Right lobe of liver (tissue), 6 donors: ENCODE data around the gene TMEM222. TPM values are rescaled to one million over a fixed set of nuclear protein-coding genes. Genes with fewer than 3 reads are reported as not detected.

ENCODE experiments used
- ATAC-seq, 4 donors: fragments of 200-7000 bp; cut with Tn5 transposase; one replicate each; pipeline ENCODE4 v1.9.1; 2020; ENCODE audit warnings: mild to moderate bottlenecking in 4 of 4, moderate library complexity in 4 of 4
- DNase-seq, 3 donors: peaks; one replicate each; pipeline ENCODE4 v3.0.0-alpha.2; 2020
- H3K27ac ChIP-seq, 3 donors: fragments of 200-600 bp; one replicate each; pipeline ENCODE4 v1.8.0; 2022
- H3K27me3 ChIP-seq, 2 donors: fragments of 200-600 bp; one replicate each; pipeline ENCODE4 v1.8.0; 2022
- H3K36me3 ChIP-seq, 4 donors: fragments of 200-600 bp; sonication (generic) in 1 of 4; one replicate each; pipeline versions ENCODE4 v1.5.1 to v1.8.0; 2017 to 2022; ENCODE audit warnings: control low read depth in 1 of 4
- H3K4me1 ChIP-seq, 4 donors: fragments of 200-600 bp; sonication (generic) in 1 of 4; one replicate each; pipeline versions ENCODE4 v1.5.1 to v1.8.0; 2017 to 2022; ENCODE audit warnings: control low read depth in 1 of 4
- H3K4me3 ChIP-seq, 3 donors: fragments of 200-600 bp; one replicate each; pipeline ENCODE4 v1.8.0; 2022
- H3K9me3 ChIP-seq, 4 donors: fragments of 200-600 bp; sonication (generic) in 1 of 4; one replicate each; pipeline versions ENCODE4 v1.5.1 to v1.8.0; 2017 to 2022; ENCODE audit warnings: control low read depth in 1 of 4
- POLR2A ChIP-seq: fragments of 450-650 bp; IDR thresholded peaks from one replicate; pipeline ENCODE4 v1.6.1; 2017; ENCODE audit warnings: antibody characterized with exemption, mild to moderate bottlenecking
- WGBS: methylation state at CpG from one replicate; pipeline ENCODE4 v1.1.6; 2018; ENCODE audit warnings: low coverage, low lambda C conversion rate; ENCODE audit not compliant: insufficient coverage; ENCODE audit errors: missing lambda C conversion rate; 5-methylcytosine and 5-hydroxymethylcytosine counted together
- intact Hi-C, 2 donors: fragments of 100-400 bp; cut with DNase I; formaldehyde crosslinking; loops; one replicate each; pipeline versions ENCODE4 v1.11.2 to v1.14.1; 2022
- total RNA-seq, 6 experiments: library from RNA; depleted of rRNA in 2 of 6; stranded (reverse); fragments of >200 nt in 2 of 6; fragmentation: NEBNext Ultra II Directional in 3 of 6; extraction: Animal tissue kit (Norgen Biotek cat#: 25700) in 3 of 6; gene quantifications; one replicate each; pipeline versions ENCODE4 v1.1.0 to v1.2.4, GENCODE V29; 2016 to 2023
- TF ChIP-seq, protein P1 (sequence below), 4 donors: fragments of 200-600 bp in 3 of 4; fragments of 450-650 bp in 1 of 4; IDR thresholded peaks; one replicate each; pipeline versions ENCODE4 v1.5.1 to v1.8.0; 2016 to 2022; ENCODE audit warnings: antibody characterized with exemption in 4 of 4, mild to moderate bottlenecking in 2 of 4
- donor health status: DM: no; HTN: yes; CAD: no.
- donor health status: DM: no; HTN: no; CAD: no.
- donor health status: DM: no; HTN: no; CAD: no.
- donor health status: DM: no; HTN: yes; CAD: no.
- donor health status: DM: no; HTN: yes; CAD: no.

TMEM222 gene
- total RNA-seq, 6 experiments from 2014 or later, result 15.1 to 22.6 (median 19.1) TPM

DNA sequence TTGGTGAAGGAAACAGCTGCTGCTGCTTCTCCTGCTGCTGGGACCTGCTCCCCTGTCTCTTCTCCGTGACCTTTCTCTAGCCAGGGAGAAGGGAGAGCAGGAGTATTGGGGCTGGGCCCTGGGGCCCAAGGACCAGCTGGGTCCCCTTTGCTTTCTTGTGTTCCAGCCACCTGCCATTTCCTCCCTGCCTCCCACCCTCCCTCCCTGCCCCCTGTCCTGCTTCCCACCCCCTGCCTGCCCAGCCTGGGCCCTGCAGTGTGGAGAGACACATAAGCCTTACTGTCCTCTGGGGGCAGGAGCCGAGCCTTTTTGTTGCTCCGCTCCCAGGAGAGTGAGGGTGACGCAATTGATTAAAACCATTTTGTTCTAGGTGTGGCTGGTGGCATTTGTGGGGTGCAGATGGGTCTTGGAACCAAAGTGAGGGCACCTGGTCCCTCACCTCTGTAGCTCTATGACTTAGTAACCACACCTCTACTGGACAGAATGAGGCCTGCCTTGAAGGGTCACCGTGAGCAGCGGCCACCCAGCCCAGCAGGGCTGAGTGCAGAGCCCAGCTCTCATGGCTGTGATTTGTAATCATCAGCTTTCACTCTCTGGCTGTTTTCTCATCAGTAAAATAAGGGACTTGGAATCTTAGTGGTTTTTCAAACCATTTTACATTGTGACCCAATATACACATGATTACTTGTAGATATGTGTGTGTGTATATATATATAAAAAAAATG, 13.9 kb upstream of the TMEM222 start:
- no peaks in the 10 kb centered on the region for H3K27me3 ChIP-seq
- intact Hi-C loops, result no loop called here

DNA sequence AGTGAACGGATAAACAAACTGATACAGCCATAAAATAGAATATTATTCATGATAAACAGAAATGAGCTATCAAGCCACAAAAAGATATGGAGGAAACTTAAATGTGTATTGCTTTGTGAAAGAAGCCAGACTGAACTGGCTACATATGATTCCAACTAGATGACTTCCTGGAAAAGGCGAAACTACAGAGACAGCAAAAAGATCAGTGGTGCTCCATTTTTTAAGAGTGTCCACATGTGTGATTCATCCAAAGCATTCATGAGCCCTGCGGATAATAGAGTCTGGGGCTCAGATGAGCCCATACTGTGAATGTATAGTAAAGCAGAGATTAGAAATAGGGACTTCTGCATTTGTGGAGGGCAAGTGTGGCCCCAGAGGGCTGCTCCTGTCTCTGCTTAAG, 7.8 kb upstream of the TMEM222 start:
- no peaks in the 10 kb centered on the region for H3K36me3 ChIP-seq
- H3K27me3 ChIP-seq, result no peaks in the 10 kb centered on the region
- no peaks in the 10 kb centered on the region for H3K4me1 ChIP-seq
- intact Hi-C loops, result no loop called here
- no peak overlapping the region for H3K4me3 ChIP-seq
- no peaks in the 10 kb centered on the region for H3K9me3 ChIP-seq
- WGBS, result 63% methylated on average over 3 of the region's 3 CpGs
- DNase-seq (no peak), ATAC-seq (no peak)
- no peak for TF ChIP-seq POLR2A
- TF ChIP-seq, protein P1, sequence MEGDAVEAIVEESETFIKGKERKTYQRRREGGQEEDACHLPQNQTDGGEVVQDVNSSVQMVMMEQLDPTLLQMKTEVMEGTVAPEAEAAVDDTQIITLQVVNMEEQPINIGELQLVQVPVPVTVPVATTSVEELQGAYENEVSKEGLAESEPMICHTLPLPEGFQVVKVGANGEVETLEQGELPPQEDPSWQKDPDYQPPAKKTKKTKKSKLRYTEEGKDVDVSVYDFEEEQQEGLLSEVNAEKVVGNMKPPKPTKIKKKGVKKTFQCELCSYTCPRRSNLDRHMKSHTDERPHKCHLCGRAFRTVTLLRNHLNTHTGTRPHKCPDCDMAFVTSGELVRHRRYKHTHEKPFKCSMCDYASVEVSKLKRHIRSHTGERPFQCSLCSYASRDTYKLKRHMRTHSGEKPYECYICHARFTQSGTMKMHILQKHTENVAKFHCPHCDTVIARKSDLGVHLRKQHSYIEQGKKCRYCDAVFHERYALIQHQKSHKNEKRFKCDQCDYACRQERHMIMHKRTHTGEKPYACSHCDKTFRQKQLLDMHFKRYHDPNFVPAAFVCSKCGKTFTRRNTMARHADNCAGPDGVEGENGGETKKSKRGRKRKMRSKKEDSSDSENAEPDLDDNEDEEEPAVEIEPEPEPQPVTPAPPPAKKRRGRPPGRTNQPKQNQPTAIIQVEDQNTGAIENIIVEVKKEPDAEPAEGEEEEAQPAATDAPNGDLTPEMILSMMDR (IDR thresholded peaks at IDR 0.05), result no peak
- H3K27ac ChIP-seq, result no peak overlapping the region

More for the DNA sequence above, 13.9 kb upstream of the TMEM222 start:
- Histone ChIP-seq H3K27ac (no peak overlapping the region), H3K4me3 (no peak overlapping the region), H3K9me3 (no peaks in the 10 kb centered on the region), H3K4me1 (no peaks in the 10 kb centered on the region), H3K36me3 (peaks cover 0 to 13% (median 1%) of the 10 kb centered on the region in 4 donors)
- DNase-seq, result no peak
- 91% methylated on average over 3 of the region's 6 CpGs for WGBS
- peak in 1 of 4 donors; percentile 15 for ATAC-seq
- TF ChIP-seq, protein P1 (IDR thresholded peaks at IDR 0.05), result no peak
- TF ChIP-seq POLR2A, result no peak

DNA sequence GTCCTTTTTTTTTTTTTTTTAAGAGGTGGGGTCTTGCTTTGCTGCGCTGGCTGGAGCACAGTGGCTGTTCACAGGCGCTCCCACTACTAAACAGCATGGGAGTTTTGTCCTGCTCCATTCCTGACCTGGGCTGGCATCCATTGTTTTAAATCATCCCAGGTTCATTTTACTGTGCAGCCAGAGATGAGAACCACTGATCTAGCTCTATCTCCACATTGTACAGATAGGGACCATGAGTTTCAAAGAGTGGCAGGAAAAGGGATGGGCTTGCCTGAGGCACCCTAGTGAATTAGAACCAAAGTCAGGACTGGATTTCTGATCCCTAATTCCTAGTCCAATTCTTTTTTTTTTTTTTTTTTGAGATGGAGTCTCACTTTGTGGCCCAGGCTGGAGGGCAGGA, 7.2 kb upstream of the TMEM222 start:
- no peaks in the 10 kb centered on the region for H3K9me3 ChIP-seq
- H3K27me3 ChIP-seq, result no peaks in the 10 kb centered on the region
- no peak overlapping the region for H3K27ac ChIP-seq
- TF ChIP-seq POLR2A, result no peak
- TF ChIP-seq, protein P1 (IDR thresholded peaks at IDR 0.05), result no peak
- H3K36me3 ChIP-seq, result no peaks in the 10 kb centered on the region
- no peaks in the 10 kb centered on the region for H3K4me1 ChIP-seq
- no peak for ATAC-seq
- WGBS, result no CpG with 5 or more reads among the region's 2 CpGs
- no peak overlapping the region for H3K4me3 ChIP-seq
- DNase-seq, result no peak
- intact Hi-C loops, result no loop called here

DNA sequence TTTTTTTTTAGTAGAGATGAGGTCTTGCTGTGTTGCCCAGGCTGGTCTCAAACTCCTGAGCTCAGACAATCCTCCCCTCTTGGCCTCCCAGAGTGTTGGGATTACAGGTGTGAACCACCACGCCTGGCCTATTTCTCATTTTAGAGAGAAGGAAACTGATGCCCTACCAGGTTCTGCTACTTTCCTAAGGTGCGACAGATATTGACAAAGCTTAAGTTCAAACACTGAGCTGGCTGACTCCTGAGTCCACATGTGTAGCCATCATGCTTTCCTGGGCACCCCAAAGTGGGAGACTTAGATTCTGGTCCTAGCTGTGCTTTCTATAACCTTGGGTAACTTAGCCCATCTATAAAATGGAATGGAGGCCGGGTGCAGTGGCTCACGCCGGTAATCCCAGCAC, 5.1 kb upstream of the TMEM222 start:
- H3K4me3 ChIP-seq, result no peak overlapping the region
- no peak for TF ChIP-seq POLR2A
- TF ChIP-seq, protein P1 (IDR thresholded peaks at IDR 0.05), result no peak
- no peak overlapping the region for H3K27ac ChIP-seq
- no peak for ATAC-seq
- no peaks in the 10 kb centered on the region for H3K9me3 ChIP-seq
- H3K36me3 ChIP-seq, result no peaks in the 10 kb centered on the region
- 90% methylated on average over 2 of the region's 5 CpGs for WGBS
- no peaks in the 10 kb centered on the region for H3K27me3 ChIP-seq
- no peak for DNase-seq
- peaks cover 0 to 4% (median 0%) of the 10 kb centered on the region in 4 donors for H3K4me1 ChIP-seq
- intact Hi-C loops, result no loop called here
